Choroid plexus epithelial cell (primary cell): ENCODE measurements around the gene TRIM72.
A peak's percentile ranks its signal among the peaks of the same experiment; 100 is the strongest.

Experiments
- DNase-seq: peaks from one replicate; pipeline ENCODE4 v3.0.0-alpha.2; 2010; ENCODE audit warnings: low read depth
- H3K4me3 ChIP-seq: 2 replicates; pipeline ENCODE4 v1.5.1; 2011; ENCODE audit warnings: low read depth, mild to moderate bottlenecking, control low read depth, low read length, moderate library complexity
- CTCF ChIP-seq: conservative IDR thresholded peaks from 2 replicates; pipeline ENCODE4 v1.5.1; 2011; ENCODE audit warnings: low read depth, mild to moderate bottlenecking, control low read depth, inconsistent platforms, low read length, moderate library complexity

Gene TRIM72

DNA sequence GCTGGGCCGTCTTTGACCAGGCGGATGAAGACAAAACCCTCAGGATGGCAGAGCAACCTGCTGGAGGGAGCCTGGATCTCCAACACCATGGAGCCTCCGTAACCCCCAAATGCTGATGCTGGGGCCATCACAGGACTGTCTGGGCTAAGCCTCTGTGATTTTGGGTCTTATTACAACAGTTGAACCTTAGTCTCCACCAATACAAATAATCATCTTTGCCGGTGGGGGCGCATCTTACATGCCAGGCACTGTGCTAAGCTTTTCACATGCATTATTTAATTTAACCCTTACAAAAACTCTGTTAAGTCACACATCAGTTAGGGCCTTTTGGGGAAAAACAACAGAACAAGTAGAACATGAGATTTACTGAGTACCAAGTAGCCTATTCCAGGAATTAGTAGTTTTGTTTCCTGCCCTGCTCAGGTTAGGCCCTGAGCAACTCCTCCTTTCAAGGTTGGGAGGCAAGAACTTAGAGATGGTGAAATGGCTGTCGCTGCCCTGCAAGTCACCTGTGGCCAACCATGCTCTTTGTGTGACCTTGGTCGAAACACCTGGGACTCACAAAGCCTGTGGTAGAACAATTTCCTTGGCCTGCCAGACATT, 37.0 kb downstream of the TRIM72 start:
- H3K4me3 ChIP-seq, result no peak overlapping the region
- DNase-seq, result no peak
- no peak for TF ChIP-seq CTCF

GRCh38 chr16:31251435-31251834, 37.5 kb downstream of the TRIM72 start:
- no peak for TF ChIP-seq CTCF
- H3K4me3 ChIP-seq, result no peak overlapping the region
- no peak for DNase-seq

- DNase-seq, result peak; percentile 31
- TF ChIP-seq CTCF, result no peak
- H3K4me3 ChIP-seq, result no peak overlapping the region
Observed at GRCh38 chr16:31253642-31254045, 39.7 kb downstream of the TRIM72 start.

DNA sequence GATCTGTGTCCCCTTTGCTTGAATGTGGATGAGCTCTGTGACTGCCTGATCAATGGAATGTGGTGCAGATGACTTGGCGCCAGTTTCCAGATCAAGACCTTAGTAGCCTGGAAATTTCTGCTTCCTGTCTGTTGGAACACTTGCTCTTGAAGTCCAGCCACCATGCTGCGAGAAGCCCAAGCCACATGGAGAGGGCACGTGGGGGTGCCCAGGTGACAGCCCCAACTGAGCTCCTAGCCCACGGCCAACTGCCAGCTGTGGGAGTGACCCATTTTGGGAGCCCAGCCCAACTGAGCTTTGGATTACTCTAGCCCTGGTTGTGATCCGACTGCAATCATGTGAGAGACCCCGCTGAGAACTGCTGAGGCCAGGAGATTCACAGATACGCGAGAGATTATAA, 42.5 kb downstream of the TRIM72 start:
- no peak for DNase-seq
- no peak overlapping the region for H3K4me3 ChIP-seq
- TF ChIP-seq CTCF, result no peak

DNA sequence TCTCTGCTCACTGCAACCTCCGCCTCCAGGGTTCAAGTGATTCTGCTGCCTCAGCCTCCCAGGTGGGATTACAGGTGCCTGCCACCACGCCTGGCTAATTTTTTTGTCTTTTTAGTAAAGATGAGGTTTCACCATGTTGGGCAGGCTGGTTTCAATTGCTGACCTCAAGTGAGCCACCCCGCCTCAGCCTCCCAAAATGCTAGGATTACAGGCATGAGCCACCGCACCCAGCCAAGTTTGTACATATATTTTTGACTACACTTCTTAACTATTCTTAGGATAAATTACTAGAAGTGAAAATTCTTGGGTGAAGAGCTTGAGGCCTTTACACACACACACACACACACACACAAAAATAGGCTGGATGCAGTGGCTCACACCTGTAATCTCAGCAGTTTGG, 44.4 kb downstream of the TRIM72 start:
- TF ChIP-seq CTCF, result no peak
- no peak overlapping the region for H3K4me3 ChIP-seq
- no peak for DNase-seq

GRCh38 chr16:31260136-31260931, 46.4 kb downstream of the TRIM72 start:
- no peak for TF ChIP-seq CTCF
- no peak for DNase-seq
- no peak overlapping the region for H3K4me3 ChIP-seq

DNA sequence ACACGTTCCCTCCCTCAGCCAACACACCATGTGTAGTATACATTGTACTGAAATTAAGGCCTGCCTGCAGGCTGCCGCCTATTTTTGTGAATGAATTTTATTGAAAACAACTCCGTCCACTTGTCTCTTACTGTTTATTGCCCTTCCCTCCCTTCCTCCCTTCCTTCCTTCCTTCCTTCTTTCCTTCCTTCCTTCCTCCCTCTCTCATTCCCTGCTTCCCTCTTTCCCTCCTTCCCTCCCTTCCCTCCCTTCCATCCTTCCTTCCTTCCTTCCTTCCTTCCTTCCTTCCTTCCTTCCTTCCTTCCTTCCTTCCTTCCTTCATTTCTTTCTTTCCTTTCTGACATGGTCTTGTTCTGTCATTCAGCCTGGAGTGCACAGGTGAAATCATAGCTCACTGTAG, 48.2 kb downstream of the TRIM72 start:
- no peak for TF ChIP-seq CTCF
- H3K4me3 ChIP-seq, result no peak overlapping the region
- no peak for DNase-seq
